GM23248 (cell line): ENCODE results near the gene FBXW11. TPM values are rescaled to one million over a fixed set of nuclear protein-coding genes. Genes with fewer than 3 reads are reported as not detected.

Source experiments
- DNase-seq: peaks from one replicate; pipeline ENCODE4 v3.0.0-alpha.2; 2015
- H2AFZ ChIP-seq: fragments of 200-600 bp; sonication (generic); 2 replicates; pipeline ENCODE4 v1.6.1; 2016; ENCODE audit warnings: antibody characterized with exemption
- H3F3A ChIP-seq: fragments of 200-600 bp; sonication (generic); 2 replicates; pipeline ENCODE4 v1.6.1; 2016; ENCODE audit warnings: mild to moderate bottlenecking, antibody characterized with exemption, mixed run types; ENCODE audit not compliant: insufficient read depth
- H3K27ac ChIP-seq: fragments of 200-600 bp; sonication (generic); 2 replicates; pipeline ENCODE4 v1.5.1; 2016; ENCODE audit warnings: mild to moderate bottlenecking
- H3K27me3 ChIP-seq: fragments of 200-600 bp; sonication (generic); replicated peaks from 2 replicates; pipeline ENCODE4 v1.6.1; 2016; ENCODE audit warnings: mild to moderate bottlenecking; ENCODE audit not compliant: insufficient read depth
- H3K36me3 ChIP-seq: fragments of 200-600 bp; sonication (generic); 2 replicates; pipeline ENCODE4 v1.6.1; 2016; ENCODE audit warnings: low read depth, mild to moderate bottlenecking
- H3K4me1 ChIP-seq: fragments of 200-600 bp; sonication (generic); 2 replicates; pipeline ENCODE4 v1.6.1; 2016; ENCODE audit warnings: mild to moderate bottlenecking; ENCODE audit not compliant: insufficient read depth
- H3K4me2 ChIP-seq: fragments of 200-600 bp; sonication (generic); one replicate; pipeline ENCODE4 v1.6.1; 2016; ENCODE audit warnings: mild to moderate bottlenecking; ENCODE audit not compliant: unreplicated experiment
- H3K4me3 ChIP-seq: fragments of 200-600 bp; sonication (generic); 2 replicates; pipeline ENCODE4 v1.5.1; 2016; ENCODE audit warnings: mild to moderate bottlenecking
- H3K79me2 ChIP-seq: fragments of 200-600 bp; sonication (generic); 2 replicates; pipeline ENCODE4 v1.6.1; 2016; ENCODE audit warnings: mild to moderate bottlenecking; ENCODE audit not compliant: insufficient read depth
- H3K9ac ChIP-seq: fragments of 200-600 bp; sonication (generic); 2 replicates; pipeline ENCODE4 v1.6.1; 2016; ENCODE audit warnings: mild to moderate bottlenecking
- H3K9me2 ChIP-seq: fragments of 200-600 bp; sonication (generic); 2 replicates; pipeline ENCODE4 v1.6.1; 2016; ENCODE audit warnings: mixed run types, mild to moderate bottlenecking, moderate library complexity; ENCODE audit not compliant: insufficient read depth
- H3K9me3 ChIP-seq: fragments of 200-600 bp; sonication (generic); one replicate; pipeline ENCODE4 v1.6.1; 2017; ENCODE audit warnings: low read depth
- H4K20me1 ChIP-seq: fragments of 200-600 bp; sonication (generic); 2 replicates; pipeline ENCODE4 v1.6.0; 2016; ENCODE audit not compliant: insufficient read depth
- EZH2 ChIP-seq: fragments of 200-600 bp; sonication (generic); IDR thresholded peaks from 2 replicates; pipeline ENCODE4 v1.6.1; 2018; ENCODE audit warnings: antibody characterized with exemption, mild to moderate bottlenecking; ENCODE audit not compliant: insufficient read depth, poor library complexity, severe bottlenecking
- EZH2phosphoT487 ChIP-seq: fragments of 200-600 bp; sonication (generic); IDR thresholded peaks from 2 replicates; pipeline ENCODE4 v1.6.1; 2018; ENCODE audit warnings: antibody characterized with exemption, moderate library complexity, mild to moderate bottlenecking, low read depth; ENCODE audit not compliant: insufficient read depth
- WGBS, 2 experiments: methylation state at CpG; one replicate each; pipeline ENCODE4 v1.1.6; 2015 to 2017; ENCODE audit warnings: low lambda C conversion rate in 2 of 2, low coverage in 1 of 2; ENCODE audit errors: missing lambda C conversion rate in 2 of 2; 5-methylcytosine and 5-hydroxymethylcytosine counted together
- in situ Hi-C: fragments of 300-500 bp; cut with MboI; formaldehyde crosslinking; loops from 2 replicates; pipeline ENCODE4 v1.15.0; 2020
- polyA plus RNA-seq: library from polyadenylated mRNA; unstranded; fragments of >200 nt; fragmentation: Nextera tagmentation; extraction: Ambion mirVana; gene quantifications from 2 replicates; pipeline ENCODE4 v1.2.1, GENCODE V29; 2016
- total RNA-seq: library from RNA; depleted of rRNA; stranded (reverse); fragments of >200 nt; shearing (Covaris generic); gene quantifications from 2 replicates; pipeline ENCODE4 v1.2.3, GENCODE V29; 2014

The FBXW11 gene
- total and polyA plus RNA-seq, 2 experiments from 2014 or later, result 30.6 to 78.0 TPM

DNA sequence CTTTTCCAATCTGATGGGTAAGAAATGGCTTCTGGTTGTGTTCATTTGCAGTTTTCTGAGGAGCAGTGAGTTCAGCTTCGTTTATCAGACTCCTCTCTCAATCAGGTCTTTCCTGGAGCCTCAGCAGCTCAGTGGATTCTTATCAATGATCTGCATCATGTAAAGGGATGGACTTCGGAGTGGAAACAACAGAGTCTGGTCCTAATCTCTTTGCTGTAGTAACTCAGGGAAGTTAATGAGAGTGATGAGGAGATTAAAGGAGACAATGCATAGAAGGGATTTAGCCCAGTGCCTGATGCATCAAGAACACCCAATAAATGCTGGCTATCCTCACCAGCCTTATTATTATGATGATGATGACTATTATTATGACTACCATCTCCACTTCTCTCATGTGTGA, 173.7 kb downstream of the FBXW11 start:
- WGBS, 2 experiments, result 47 to 52% methylated on average over 2 of the region's 2 CpGs
- in situ Hi-C loops, result loop anchor here (10.0 to 25.0 kb wide), 2 partner anchors 198 to 420 kb away; partner anchors contain the start of gene FGF18

DNA sequence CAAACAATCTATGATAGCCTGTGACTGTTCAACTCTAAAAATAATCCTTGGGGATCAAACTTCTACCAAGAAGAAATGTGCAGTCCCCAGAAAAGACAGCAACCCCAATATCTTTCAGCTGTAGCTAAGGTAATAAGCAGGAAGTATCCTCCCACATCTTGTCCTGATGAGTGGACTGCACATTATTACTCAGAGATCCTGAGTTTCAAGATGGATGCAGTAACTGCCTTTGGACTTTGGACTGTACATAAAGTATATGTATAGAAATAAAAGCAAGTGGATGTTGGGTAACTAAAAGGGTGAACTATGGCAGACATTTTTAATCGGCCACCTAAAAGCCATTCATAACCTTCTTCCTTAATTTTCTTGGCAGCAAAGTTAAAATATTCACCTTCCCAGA, 175.8 kb downstream of the FBXW11 start:
- no peaks in the 10 kb centered on the region for H3K4me1 ChIP-seq
- H3K4me3 ChIP-seq, result no peak overlapping the region
- H3K79me2 ChIP-seq, result no peaks in the 10 kb centered on the region
- in situ Hi-C loops, result loop anchor here (10.0 to 25.0 kb wide), 2 partner anchors 196 to 418 kb away; partner anchors contain the start of gene FGF18
- H3K27ac ChIP-seq, result no peak overlapping the region
- H3K9me3 ChIP-seq, result no peaks in the 10 kb centered on the region
- no peak overlapping the region for H3K4me2 ChIP-seq
- no peaks in the 10 kb centered on the region for H4K20me1 ChIP-seq
- H3K9ac ChIP-seq, result no peak overlapping the region
- no peaks in the 10 kb centered on the region; the same call in 1 of the 2 replicates for H3K27me3 ChIP-seq
- H3K36me3 ChIP-seq, result no peaks in the 10 kb centered on the region
- no peaks in the 10 kb centered on the region for H3F3A ChIP-seq
- 28 to 56% methylated on average over 1 of the region's 1 CpG for WGBS, 2 experiments
- H3K9me2 ChIP-seq, result no peaks in the 10 kb centered on the region
- no peak for DNase-seq
- no peak for TF ChIP-seq EZH2phosphoT487
- no peak overlapping the region for H2AFZ ChIP-seq

More for the DNA sequence above, 173.7 kb downstream of the FBXW11 start:
- Histone ChIP-seq H3K9me3 (no peaks in the 10 kb centered on the region), H3K79me2 (no peaks in the 10 kb centered on the region), H2AFZ (no peak overlapping the region), H4K20me1 (no peaks in the 10 kb centered on the region), H3K4me1 (no peaks in the 10 kb centered on the region), H3F3A (no peaks in the 10 kb centered on the region), H3K27ac (no peak overlapping the region), H3K9ac (no peak overlapping the region), H3K4me3 (no peak overlapping the region), H3K4me2 (no peak overlapping the region), H3K36me3 (no peaks in the 10 kb centered on the region), H3K27me3 (no peaks in the 10 kb centered on the region; the same call in 1 of the 2 replicates), H3K9me2 (no peaks in the 10 kb centered on the region)
- TF ChIP-seq EZH2phosphoT487 (no peak), EZH2 (no peak)
- no peak for DNase-seq

DNA sequence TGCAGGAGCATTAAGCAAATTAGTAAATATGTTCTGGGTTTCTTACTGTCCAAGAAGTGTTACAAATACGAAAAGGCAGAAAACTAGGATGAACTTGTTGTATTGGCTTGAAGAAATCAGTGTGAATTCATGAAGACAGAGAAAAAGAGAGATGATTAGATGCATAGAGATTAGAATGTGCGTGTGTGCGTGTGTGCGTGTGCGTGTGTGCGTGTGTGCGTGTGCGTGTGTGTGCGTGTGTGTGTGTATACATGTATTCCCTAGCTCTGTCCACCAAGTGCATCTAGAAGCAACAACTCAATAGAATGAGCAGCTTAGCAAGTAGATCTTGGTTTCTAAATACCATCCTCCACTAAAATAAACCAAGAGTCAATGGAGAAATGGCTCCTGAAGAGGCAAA, 179.3 kb downstream of the FBXW11 start:
- Histone ChIP-seq H3K4me1 (no peaks in the 10 kb centered on the region), H3K79me2 (no peaks in the 10 kb centered on the region), H3K4me2 (no peak overlapping the region), H3K27ac (no peak overlapping the region), H3F3A (no peaks in the 10 kb centered on the region), H3K27me3 (no peaks in the 10 kb centered on the region; the same call in 1 of the 2 replicates), H3K9ac (no peak overlapping the region), H3K9me2 (no peaks in the 10 kb centered on the region), H3K4me3 (no peak overlapping the region), H3K36me3 (no peaks in the 10 kb centered on the region), H2AFZ (no peak overlapping the region), H3K9me3 (no peaks in the 10 kb centered on the region), H4K20me1 (no peaks in the 10 kb centered on the region)
- in situ Hi-C loops, result loop anchor here (25.0 kb wide), 1 partner anchor 415 kb away; the partner anchor contains the start of gene FGF18
- DNase-seq, result no peak
- TF ChIP-seq EZH2, result no peak
- TF ChIP-seq EZH2phosphoT487, result no peak
- WGBS, 2 experiments, result 90 to 91% methylated on average over 9 of the region's 9 CpGs

DNA sequence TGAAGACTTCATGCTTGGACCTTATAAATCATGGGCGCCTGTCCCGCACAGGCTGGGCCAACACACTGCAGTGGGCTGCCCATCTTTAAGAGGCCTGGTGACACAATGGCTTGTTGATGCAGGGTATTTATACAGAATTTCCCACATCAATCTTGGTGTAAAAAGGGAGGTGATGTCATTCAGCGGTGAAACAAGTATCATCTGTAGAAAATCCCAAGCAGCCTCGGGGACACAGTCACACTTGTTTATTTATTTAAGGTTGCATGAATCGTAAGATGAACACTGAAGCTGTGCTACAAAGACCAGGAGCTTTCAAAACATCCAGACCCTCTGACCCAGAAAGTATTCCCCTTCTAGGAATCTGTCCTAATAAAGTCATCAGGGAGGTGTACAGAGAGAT, 180.3 kb downstream of the FBXW11 start:
- Histone ChIP-seq H3K4me2 (no peak overlapping the region), H3K36me3 (no peaks in the 10 kb centered on the region), H3F3A (no peaks in the 10 kb centered on the region), H3K9me3 (no peaks in the 10 kb centered on the region), H3K27ac (no peak overlapping the region), H4K20me1 (no peaks in the 10 kb centered on the region), H3K4me3 (no peak overlapping the region), H3K27me3 (no peaks in the 10 kb centered on the region; the same call in 1 of the 2 replicates), H2AFZ (no peak overlapping the region), H3K79me2 (no peaks in the 10 kb centered on the region), H3K4me1 (no peaks in the 10 kb centered on the region), H3K9me2 (no peaks in the 10 kb centered on the region), H3K9ac (no peak overlapping the region)
- in situ Hi-C loops, result loop anchor here (25.0 kb wide), 1 partner anchor 414 kb away; the partner anchor contains the start of gene FGF18
- WGBS, 2 experiments, result 46 to 48% methylated on average over 5 of the region's 5 CpGs
- peak; percentile 14 for DNase-seq
- no peak for TF ChIP-seq EZH2phosphoT487
- TF ChIP-seq EZH2, result no peak
